ENCODE measurements around the gene TRPV5.

DNA sequence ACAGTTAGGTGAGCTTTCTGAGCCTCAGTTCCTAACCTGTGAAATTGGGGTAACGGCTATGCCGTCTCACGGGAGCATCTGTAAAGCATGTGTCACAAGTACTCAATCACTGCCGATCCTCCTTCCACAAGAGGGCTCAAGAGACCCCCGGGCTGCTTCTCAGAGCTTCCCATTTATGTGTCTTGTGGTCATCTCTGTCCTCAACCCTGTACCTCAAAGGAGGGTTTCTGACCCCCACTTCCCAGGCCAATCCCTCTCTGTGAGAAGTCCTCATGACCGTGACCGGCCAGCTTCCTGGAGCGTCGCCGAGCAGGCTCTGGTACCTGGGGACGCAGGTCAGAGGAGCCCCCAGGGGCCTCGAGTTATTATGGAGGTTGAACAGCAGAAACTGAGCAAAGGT, 510 bp upstream of the TRPV5 start:
- TF ChIP-seq, protein P1, sequence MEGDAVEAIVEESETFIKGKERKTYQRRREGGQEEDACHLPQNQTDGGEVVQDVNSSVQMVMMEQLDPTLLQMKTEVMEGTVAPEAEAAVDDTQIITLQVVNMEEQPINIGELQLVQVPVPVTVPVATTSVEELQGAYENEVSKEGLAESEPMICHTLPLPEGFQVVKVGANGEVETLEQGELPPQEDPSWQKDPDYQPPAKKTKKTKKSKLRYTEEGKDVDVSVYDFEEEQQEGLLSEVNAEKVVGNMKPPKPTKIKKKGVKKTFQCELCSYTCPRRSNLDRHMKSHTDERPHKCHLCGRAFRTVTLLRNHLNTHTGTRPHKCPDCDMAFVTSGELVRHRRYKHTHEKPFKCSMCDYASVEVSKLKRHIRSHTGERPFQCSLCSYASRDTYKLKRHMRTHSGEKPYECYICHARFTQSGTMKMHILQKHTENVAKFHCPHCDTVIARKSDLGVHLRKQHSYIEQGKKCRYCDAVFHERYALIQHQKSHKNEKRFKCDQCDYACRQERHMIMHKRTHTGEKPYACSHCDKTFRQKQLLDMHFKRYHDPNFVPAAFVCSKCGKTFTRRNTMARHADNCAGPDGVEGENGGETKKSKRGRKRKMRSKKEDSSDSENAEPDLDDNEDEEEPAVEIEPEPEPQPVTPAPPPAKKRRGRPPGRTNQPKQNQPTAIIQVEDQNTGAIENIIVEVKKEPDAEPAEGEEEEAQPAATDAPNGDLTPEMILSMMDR (IDR thresholded peaks at IDR 0.05; ENCODE audit: control extremely low read depth in 1 of 3, insufficient read depth in 1 of 3, low read depth in 1 of 3, low read length in 3 of 3) = no peak
- TF ChIP-seq CREB1 (IDR thresholded peaks at IDR 0.05) (no peak), POLR2A (IDR thresholded peaks at IDR 0.05; ENCODE audit: control extremely low read depth in 1 of 2, low read depth in 2 of 2, low read length in 2 of 2) (no peak), SIN3A (conservative IDR thresholded peaks at IDR 0.05 in 1 of 2, IDR thresholded peaks at IDR 0.05 in 1 of 2; ENCODE audit: low read depth in 1 of 2, low read length in 2 of 2) (no peak), EP300 (IDR thresholded peaks at IDR 0.05; ENCODE audit: borderline replicate concordance in 1 of 2, low read depth in 2 of 2, low read length in 2 of 2) (no peak), KDM1A (IDR thresholded peaks at IDR 0.05; ENCODE audit: borderline replicate concordance, low read length) (no peak), CEBPB (IDR thresholded peaks at IDR 0.05; ENCODE audit: low read depth, low read length) (no peak), EZH2 (IDR thresholded peaks at IDR 0.05; ENCODE audit: low read depth, low read length, severe bottlenecking) (no peak)
- TF ChIP-seq, protein P2, sequence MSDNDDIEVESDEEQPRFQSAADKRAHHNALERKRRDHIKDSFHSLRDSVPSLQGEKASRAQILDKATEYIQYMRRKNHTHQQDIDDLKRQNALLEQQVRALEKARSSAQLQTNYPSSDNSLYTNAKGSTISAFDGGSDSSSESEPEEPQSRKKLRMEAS (IDR thresholded peaks at IDR 0.05) = no peak

Measured in H1 (cell line).